K562 (cell line): ENCODE data around the gene PI4K2B. TPM values are rescaled to one million over a fixed set of nuclear protein-coding genes. Genes with fewer than 3 reads are reported as not detected.

Source experiments
- BMI1 ChIP-seq: fragments of 150-350 bp; IDR thresholded peaks from 2 replicates; pipeline ENCODE4 v1.6.1; 2014; ENCODE audit warnings: low read length
- CCAR2 ChIP-seq: fragments of 200-400 bp; formaldehyde crosslinking; IDR thresholded peaks from 2 replicates; pipeline ENCODE4 v1.6.1; 2017; ENCODE audit warnings: mild to moderate bottlenecking, low read depth, low read length
- CUX1 ChIP-seq: fragments of 200-800 bp; sonication (Bioruptor generic); IDR thresholded peaks from 2 replicates; pipeline ENCODE4 v1.6.1; 2016; ENCODE audit warnings: missing genetic modification characterization, missing compliant biosample characterization
- FOS ChIP-seq: IDR thresholded peaks from 3 replicates; pipeline ENCODE4 v1.6.1; 2011; ENCODE audit not compliant: insufficient read length; ENCODE audit errors: extremely low read depth
- KLF6 ChIP-seq: fragments of 250-450 bp; sonication (Bioruptor Pico); IDR thresholded peaks from 2 replicates; pipeline ENCODE4 v1.4.0; 2020; ENCODE audit warnings: mild to moderate bottlenecking, moderate library complexity, borderline replicate concordance
- MED1 ChIP-seq: sonication (generic); formaldehyde crosslinking; IDR thresholded peaks from 2 replicates; pipeline ENCODE4 v1.8.1; 2023; ENCODE audit warnings: missing genetic modification reagents, borderline replicate concordance
- PYGO2 ChIP-seq: fragments of 450-650 bp; IDR thresholded peaks from 2 replicates; pipeline ENCODE4 v1.6.1; 2016; ENCODE audit warnings: mild to moderate bottlenecking, missing genetic modification characterization, moderate library complexity, missing compliant biosample characterization
- RNF2 ChIP-seq: sonication (generic); IDR thresholded peaks from 2 replicates; pipeline ENCODE4 v1.6.1; 2016
- SFPQ ChIP-seq: fragments of 200-400 bp; formaldehyde crosslinking; IDR thresholded peaks from 2 replicates; pipeline ENCODE4 v1.6.1; 2017; ENCODE audit warnings: mild to moderate bottlenecking, low read depth, low read length, moderate library complexity
- SMARCE1 ChIP-seq: fragments of 450-650 bp; IDR thresholded peaks from 2 replicates; pipeline ENCODE4 v1.7.1; 2016; ENCODE audit warnings: mild to moderate bottlenecking
- ZKSCAN3 ChIP-seq: fragments of 250-450 bp; sonication (Bioruptor Pico); IDR thresholded peaks from 2 replicates; pipeline ENCODE4 v1.4.0; 2020
- ZSCAN32 ChIP-seq: fragments of 450-650 bp; formaldehyde crosslinking; IDR thresholded peaks from 2 replicates; pipeline ENCODE4 v1.4.0; 2020; ENCODE audit warnings: mild to moderate bottlenecking, moderate library complexity
- polyA plus RNA-seq, 8 experiments: library from polyadenylated mRNA; depleted of rRNA in 4 of 8; stranded (reverse) in 5 of 8; unstranded in 3 of 8; fragments of >200 nt; fragmentation: Nextera tagmentation in 2 of 8; fragmentation: Illumina TruSeq in 1 of 8; extraction: Ambion mirVana in 2 of 8; extraction: Trizol in 1 of 8; gene quantifications; 2 replicates each; pipeline versions ENCODE4 v1.2.1 to v1.2.3, GENCODE V29; 2011 to 2014; ENCODE audit warnings: inconsistent platforms in 1 of 8, missing spikeins in 1 of 8
- total RNA-seq, 7 experiments: library from RNA; depleted of rRNA in 6 of 7; stranded (reverse); fragments of >200 nt in 6 of 7; fragmentation: Illumina TruSeq in 2 of 7; extraction: Trizol in 2 of 7; gene quantifications; 2 replicates each; pipeline versions ENCODE4 v1.2.1 to v1.2.3, GENCODE V29; 2011 to 2021; ENCODE audit warnings: low replicate concordance in 1 of 7
- TF ChIP-seq, protein P1 (sequence below), 3 experiments: fragments of 200-800 bp in 1 of 3; fragments of 250-450 bp in 1 of 3; fragments of 450-650 bp in 1 of 3; sonication (Bioruptor Pico) in 1 of 3; sonication (Bioruptor generic) in 1 of 3; formaldehyde crosslinking in 1 of 3; IDR thresholded peaks; 2 replicates each; pipeline versions ENCODE4 v1.6.1 to v1.8.0; 2016 to 2022; ENCODE audit warnings: mild to moderate bottlenecking in 2 of 3, missing genetic modification characterization in 2 of 3, missing compliant biosample characterization in 1 of 3, moderate library complexity in 1 of 3
- TF ChIP-seq, protein P2 (sequence below): fragments of 450-650 bp; IDR thresholded peaks from 2 replicates; pipeline ENCODE4 v1.6.1; 2014; ENCODE audit warnings: low read depth, mild to moderate bottlenecking, moderate library complexity, borderline replicate concordance

Gene PI4K2B
- total and polyA plus RNA-seq, 9 of the 15 experiments (the other 6 are each of a cell fraction or from before 2014, with no cell fraction given): 4.5 to 21.4 (median 16.5) TPM

DNA sequence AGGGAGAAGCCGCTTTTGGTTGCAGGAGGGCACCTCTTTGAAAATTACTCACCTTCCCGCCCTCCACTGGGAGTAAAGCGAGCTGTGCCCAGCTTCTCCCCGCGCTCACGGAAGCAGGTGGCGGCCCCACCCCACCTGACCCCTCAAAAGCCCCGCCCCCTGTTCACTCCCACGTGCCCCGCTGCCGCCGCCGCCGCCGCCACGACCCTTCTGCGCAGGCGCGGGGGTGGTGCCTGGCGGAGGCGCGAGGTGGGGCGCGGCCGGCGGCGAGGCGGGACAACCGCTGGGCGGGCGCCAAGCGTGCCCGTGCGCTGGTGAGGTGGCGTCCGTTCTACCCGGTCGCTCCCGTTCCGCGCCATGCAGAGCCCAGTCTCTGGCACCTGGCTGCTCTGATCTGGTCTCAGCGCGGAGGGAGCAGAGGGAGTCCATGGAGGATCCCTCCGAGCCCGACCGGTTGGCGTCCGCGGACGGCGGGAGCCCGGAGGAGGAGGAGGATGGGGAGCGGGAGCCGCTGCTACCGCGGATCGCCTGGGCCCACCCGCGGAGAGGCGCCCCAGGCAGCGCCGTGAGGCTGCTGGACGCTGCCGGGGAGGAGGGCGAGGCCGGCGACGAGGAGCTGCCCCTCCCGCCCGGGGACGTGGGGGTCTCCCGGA, at the start of gene PI4K2B (continued):
- TF ChIP-seq, protein P1, sequence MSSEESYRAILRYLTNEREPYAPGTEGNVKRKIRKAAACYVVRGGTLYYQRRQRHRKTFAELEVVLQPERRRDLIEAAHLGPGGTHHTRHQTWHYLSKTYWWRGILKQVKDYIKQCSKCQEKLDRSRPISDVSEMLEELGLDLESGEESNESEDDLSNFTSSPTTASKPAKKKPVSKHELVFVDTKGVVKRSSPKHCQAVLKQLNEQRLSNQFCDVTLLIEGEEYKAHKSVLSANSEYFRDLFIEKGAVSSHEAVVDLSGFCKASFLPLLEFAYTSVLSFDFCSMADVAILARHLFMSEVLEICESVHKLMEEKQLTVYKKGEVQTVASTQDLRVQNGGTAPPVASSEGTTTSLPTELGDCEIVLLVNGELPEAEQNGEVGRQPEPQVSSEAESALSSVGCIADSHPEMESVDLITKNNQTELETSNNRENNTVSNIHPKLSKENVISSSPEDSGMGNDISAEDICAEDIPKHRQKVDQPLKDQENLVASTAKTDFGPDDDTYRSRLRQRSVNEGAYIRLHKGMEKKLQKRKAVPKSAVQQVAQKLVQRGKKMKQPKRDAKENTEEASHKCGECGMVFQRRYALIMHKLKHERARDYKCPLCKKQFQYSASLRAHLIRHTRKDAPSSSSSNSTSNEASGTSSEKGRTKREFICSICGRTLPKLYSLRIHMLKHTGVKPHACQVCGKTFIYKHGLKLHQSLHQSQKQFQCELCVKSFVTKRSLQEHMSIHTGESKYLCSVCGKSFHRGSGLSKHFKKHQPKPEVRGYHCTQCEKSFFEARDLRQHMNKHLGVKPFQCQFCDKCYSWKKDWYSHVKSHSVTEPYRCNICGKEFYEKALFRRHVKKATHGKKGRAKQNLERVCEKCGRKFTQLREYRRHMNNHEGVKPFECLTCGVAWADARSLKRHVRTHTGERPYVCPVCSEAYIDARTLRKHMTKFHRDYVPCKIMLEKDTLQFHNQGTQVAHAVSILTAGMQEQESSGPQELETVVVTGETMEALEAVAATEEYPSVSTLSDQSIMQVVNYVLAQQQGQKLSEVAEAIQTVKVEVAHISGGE (CRISPR knock-in tag; IDR thresholded peaks at IDR 0.05): no peak; a peak in 1 of 6 replicates
- TF ChIP-seq PYGO2 (no peak), KLF6 (CRISPR knock-in tag) (no peak), ZSCAN32 (CRISPR knock-in tag) (no peak), CCAR2 (no peak), CUX1 (CRISPR knock-in tag) (no peak), FOS (no peak), SMARCE1 (no peak), SFPQ (no peak), MED1 (CRISPR knock-in tag) (no peak), RNF2 (no peak), ZKSCAN3 (CRISPR knock-in tag) (no peak), BMI1 (no peak)
- TF ChIP-seq, protein P2, sequence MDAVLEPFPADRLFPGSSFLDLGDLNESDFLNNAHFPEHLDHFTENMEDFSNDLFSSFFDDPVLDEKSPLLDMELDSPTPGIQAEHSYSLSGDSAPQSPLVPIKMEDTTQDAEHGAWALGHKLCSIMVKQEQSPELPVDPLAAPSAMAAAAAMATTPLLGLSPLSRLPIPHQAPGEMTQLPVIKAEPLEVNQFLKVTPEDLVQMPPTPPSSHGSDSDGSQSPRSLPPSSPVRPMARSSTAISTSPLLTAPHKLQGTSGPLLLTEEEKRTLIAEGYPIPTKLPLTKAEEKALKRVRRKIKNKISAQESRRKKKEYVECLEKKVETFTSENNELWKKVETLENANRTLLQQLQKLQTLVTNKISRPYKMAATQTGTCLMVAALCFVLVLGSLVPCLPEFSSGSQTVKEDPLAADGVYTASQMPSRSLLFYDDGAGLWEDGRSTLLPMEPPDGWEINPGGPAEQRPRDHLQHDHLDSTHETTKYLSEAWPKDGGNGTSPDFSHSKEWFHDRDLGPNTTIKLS: peak; percentile 83; the same call in 1 of the 2 replicates
